Measurements from ENCODE around the gene LCMT1.

LCMT1 gene

GRCh38 chr16:25083065-25083464 is 28.5 kb upstream of the LCMT1 start:
- Mint-ChIP-seq H3K9me3 (no peaks in the 10 kb centered on the region), H3K4me3 (no peak overlapping the region), H3K27ac (no peak overlapping the region), H3K36me3 (ENCODE audit: low read depth) (no peaks in the 10 kb centered on the region), H3K4me1 (ENCODE audit: low read depth) (no peaks in the 10 kb centered on the region), H3K27me3 (no peaks in the 10 kb centered on the region)
- intact Hi-C loops (cut with micrococcal nuclease), result no loop called here

- no peak overlapping the region for H3K4me3 Mint-ChIP-seq
Measured at GRCh38 chr16:25083701-25084100, 27.8 kb upstream of the LCMT1 start.

GRCh38 chr16:25084797-25085196 is 26.7 kb upstream of the LCMT1 start:
- intact Hi-C loops (cut with micrococcal nuclease), result no loop called here
- no peaks in the 10 kb centered on the region for H3K4me1 Mint-ChIP-seq (ENCODE audit: low read depth)
- H3K36me3 Mint-ChIP-seq (ENCODE audit: low read depth), result no peaks in the 10 kb centered on the region
- no peaks in the 10 kb centered on the region for H3K27me3 Mint-ChIP-seq
- no peaks in the 10 kb centered on the region for H3K9me3 Mint-ChIP-seq
- no peak overlapping the region for H3K27ac Mint-ChIP-seq
- H3K4me3 Mint-ChIP-seq, result no peak overlapping the region

More at GRCh38 chr16:25083701-25084100, 27.8 kb upstream of the LCMT1 start:
- H3K4me1 Mint-ChIP-seq (ENCODE audit: low read depth), result no peaks in the 10 kb centered on the region
- peak overlapping the region; percentile 21 for H3K27ac Mint-ChIP-seq
- H3K9me3 Mint-ChIP-seq, result no peaks in the 10 kb centered on the region
- intact Hi-C loops (cut with micrococcal nuclease), result no loop called here
- H3K36me3 Mint-ChIP-seq (ENCODE audit: low read depth), result no peaks in the 10 kb centered on the region
- H3K27me3 Mint-ChIP-seq, result no peaks in the 10 kb centered on the region

GRCh38 chr16:25087761-25088160 is 23.8 kb upstream of the LCMT1 start:
- Mint-ChIP-seq H3K36me3 (ENCODE audit: low read depth) (no peaks in the 10 kb centered on the region), H3K9me3 (no peaks in the 10 kb centered on the region), H3K4me1 (ENCODE audit: low read depth) (peaks cover 8% of the 10 kb centered on the region), H3K4me3 (no peak overlapping the region), H3K27me3 (no peaks in the 10 kb centered on the region), H3K27ac (no peak overlapping the region)
- intact Hi-C loops (cut with micrococcal nuclease), result no loop called here

- no peak overlapping the region for H3K4me3 Mint-ChIP-seq
- H3K4me1 Mint-ChIP-seq (ENCODE audit: low read depth), result peaks cover 24% of the 10 kb centered on the region
- intact Hi-C loops (cut with micrococcal nuclease), result no loop called here
- H3K36me3 Mint-ChIP-seq (ENCODE audit: low read depth), result no peaks in the 10 kb centered on the region
- no peak overlapping the region for H3K27ac Mint-ChIP-seq
- no peaks in the 10 kb centered on the region for H3K9me3 Mint-ChIP-seq
- H3K27me3 Mint-ChIP-seq, result no peaks in the 10 kb centered on the region
Measured at GRCh38 chr16:25089351-25089750, 22.2 kb upstream of the LCMT1 start.

GRCh38 chr16:25092441-25092840 is 19.1 kb upstream of the LCMT1 start:
- Mint-ChIP-seq H3K27ac (peak overlapping the region; percentile 85), H3K27me3 (no peaks in the 10 kb centered on the region), H3K4me1 (ENCODE audit: low read depth) (peaks cover 35% of the 10 kb centered on the region), H3K9me3 (no peaks in the 10 kb centered on the region), H3K36me3 (ENCODE audit: low read depth) (no peaks in the 10 kb centered on the region), H3K4me3 (no peak overlapping the region)
- intact Hi-C loops (cut with micrococcal nuclease), result loop anchor here (2.0 kb wide), 1 partner anchor 14 kb away; no protein-coding TSS in a partner anchor

GRCh38 chr16:25093208-25094061 is 18.1 kb upstream of the LCMT1 start:
- H3K4me3 Mint-ChIP-seq, result peak overlapping the region; percentile 47
- no peaks in the 10 kb centered on the region for H3K9me3 Mint-ChIP-seq
- no peaks in the 10 kb centered on the region for H3K36me3 Mint-ChIP-seq (ENCODE audit: low read depth)
- H3K27ac Mint-ChIP-seq, result peak overlapping the region; percentile 85
- H3K27me3 Mint-ChIP-seq, result no peaks in the 10 kb centered on the region
- intact Hi-C loops (cut with micrococcal nuclease), result loop anchor here (2.0 kb wide), 1 partner anchor 13 kb away; no protein-coding TSS in a partner anchor
- peaks cover 35% of the 10 kb centered on the region for H3K4me1 Mint-ChIP-seq (ENCODE audit: low read depth)

GRCh38 chr16:25094596-25094995 is 16.9 kb upstream of the LCMT1 start:
- Mint-ChIP-seq H3K4me3 (no peak overlapping the region), H3K4me1 (ENCODE audit: low read depth) (peaks cover 35% of the 10 kb centered on the region)

GRCh38 chr16:25095636-25096035 is 15.9 kb upstream of the LCMT1 start:
- peaks cover 35% of the 10 kb centered on the region for H3K4me1 Mint-ChIP-seq (ENCODE audit: low read depth)
- no peaks in the 10 kb centered on the region for H3K27me3 Mint-ChIP-seq
- no peak overlapping the region for H3K27ac Mint-ChIP-seq
- no peaks in the 10 kb centered on the region for H3K9me3 Mint-ChIP-seq
- intact Hi-C loops (cut with micrococcal nuclease), result no loop called here
- H3K4me3 Mint-ChIP-seq, result no peak overlapping the region
- no peaks in the 10 kb centered on the region for H3K36me3 Mint-ChIP-seq (ENCODE audit: low read depth)

More at GRCh38 chr16:25094596-25094995, 16.9 kb upstream of the LCMT1 start:
- Mint-ChIP-seq H3K36me3 (ENCODE audit: low read depth) (no peaks in the 10 kb centered on the region), H3K9me3 (no peaks in the 10 kb centered on the region), H3K27me3 (no peaks in the 10 kb centered on the region), H3K27ac (peak overlapping the region; percentile 85)
- intact Hi-C loops (cut with micrococcal nuclease), result no loop called here

- no peak overlapping the region for H3K27ac Mint-ChIP-seq
- H3K4me1 Mint-ChIP-seq (ENCODE audit: low read depth), result peaks cover 29% of the 10 kb centered on the region
- no peaks in the 10 kb centered on the region for H3K36me3 Mint-ChIP-seq (ENCODE audit: low read depth)
- H3K4me3 Mint-ChIP-seq, result no peak overlapping the region
- no peaks in the 10 kb centered on the region for H3K9me3 Mint-ChIP-seq
- no peaks in the 10 kb centered on the region for H3K27me3 Mint-ChIP-seq
- intact Hi-C loops (cut with micrococcal nuclease), result no loop called here
Measured at GRCh38 chr16:25097276-25097975, 14.1 kb upstream of the LCMT1 start.

- Mint-ChIP-seq H3K27me3 (no peaks in the 10 kb centered on the region), H3K4me1 (ENCODE audit: low read depth) (peaks cover 3% of the 10 kb centered on the region), H3K9me3 (no peaks in the 10 kb centered on the region), H3K4me3 (no peak overlapping the region), H3K27ac (no peak overlapping the region), H3K36me3 (ENCODE audit: low read depth) (no peaks in the 10 kb centered on the region)
- intact Hi-C loops (cut with micrococcal nuclease), result no loop called here
Measured at GRCh38 chr16:25100511-25100910, 11.0 kb upstream of the LCMT1 start.

- Mint-ChIP-seq H3K9me3 (no peaks in the 10 kb centered on the region), H3K4me1 (ENCODE audit: low read depth) (peaks cover 43% of the 10 kb centered on the region), H3K36me3 (ENCODE audit: low read depth) (peaks cover 13% of the 10 kb centered on the region), H3K27ac (peak overlapping the region; percentile 96), H3K27me3 (no peaks in the 10 kb centered on the region), H3K4me3 (peak overlapping the region; percentile 87)
- intact Hi-C loops (cut with micrococcal nuclease), result loop anchor here (2.0 kb wide), 2 partner anchors 14 to 40 kb away; no protein-coding TSS in a partner anchor
Measured at GRCh38 chr16:25106567-25107465, 4.7 kb upstream of the LCMT1 start.

- Mint-ChIP-seq H3K4me3 (peak overlapping the region; percentile 87), H3K9me3 (no peaks in the 10 kb centered on the region), H3K27ac (peak overlapping the region; percentile 96), H3K4me1 (ENCODE audit: low read depth) (peaks cover 49% of the 10 kb centered on the region), H3K27me3 (no peaks in the 10 kb centered on the region), H3K36me3 (ENCODE audit: low read depth) (peaks cover 15% of the 10 kb centered on the region)
- intact Hi-C loops (cut with micrococcal nuclease), result loop anchor here (2.0 kb wide), 2 partner anchors 15 to 41 kb away; no protein-coding TSS in a partner anchor
Measured at GRCh38 chr16:25107466-25107792, 4.1 kb upstream of the LCMT1 start.
